Measurements from ENCODE around the gene IP6K2. TPM values are rescaled to one million over a fixed set of nuclear protein-coding genes. Genes with fewer than 3 reads are reported as not detected.

Gene IP6K2
- total and polyA plus RNA-seq, 10 of the 15 experiments (the other 5 are each of a cell fraction or from before 2014, with no cell fraction given): 25.8 to 95.9 (median 69.0) TPM

- TF ChIP-seq, protein P1, sequence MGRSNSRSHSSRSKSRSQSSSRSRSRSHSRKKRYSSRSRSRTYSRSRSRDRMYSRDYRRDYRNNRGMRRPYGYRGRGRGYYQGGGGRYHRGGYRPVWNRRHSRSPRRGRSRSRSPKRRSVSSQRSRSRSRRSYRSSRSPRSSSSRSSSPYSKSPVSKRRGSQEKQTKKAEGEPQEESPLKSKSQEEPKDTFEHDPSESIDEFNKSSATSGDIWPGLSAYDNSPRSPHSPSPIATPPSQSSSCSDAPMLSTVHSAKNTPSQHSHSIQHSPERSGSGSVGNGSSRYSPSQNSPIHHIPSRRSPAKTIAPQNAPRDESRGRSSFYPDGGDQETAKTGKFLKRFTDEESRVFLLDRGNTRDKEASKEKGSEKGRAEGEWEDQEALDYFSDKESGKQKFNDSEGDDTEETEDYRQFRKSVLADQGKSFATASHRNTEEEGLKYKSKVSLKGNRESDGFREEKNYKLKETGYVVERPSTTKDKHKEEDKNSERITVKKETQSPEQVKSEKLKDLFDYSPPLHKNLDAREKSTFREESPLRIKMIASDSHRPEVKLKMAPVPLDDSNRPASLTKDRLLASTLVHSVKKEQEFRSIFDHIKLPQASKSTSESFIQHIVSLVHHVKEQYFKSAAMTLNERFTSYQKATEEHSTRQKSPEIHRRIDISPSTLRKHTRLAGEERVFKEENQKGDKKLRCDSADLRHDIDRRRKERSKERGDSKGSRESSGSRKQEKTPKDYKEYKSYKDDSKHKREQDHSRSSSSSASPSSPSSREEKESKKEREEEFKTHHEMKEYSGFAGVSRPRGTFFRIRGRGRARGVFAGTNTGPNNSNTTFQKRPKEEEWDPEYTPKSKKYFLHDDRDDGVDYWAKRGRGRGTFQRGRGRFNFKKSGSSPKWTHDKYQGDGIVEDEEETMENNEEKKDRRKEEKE (IDR thresholded peaks at IDR 0.05): no peak
- TF ChIP-seq, protein P2, sequence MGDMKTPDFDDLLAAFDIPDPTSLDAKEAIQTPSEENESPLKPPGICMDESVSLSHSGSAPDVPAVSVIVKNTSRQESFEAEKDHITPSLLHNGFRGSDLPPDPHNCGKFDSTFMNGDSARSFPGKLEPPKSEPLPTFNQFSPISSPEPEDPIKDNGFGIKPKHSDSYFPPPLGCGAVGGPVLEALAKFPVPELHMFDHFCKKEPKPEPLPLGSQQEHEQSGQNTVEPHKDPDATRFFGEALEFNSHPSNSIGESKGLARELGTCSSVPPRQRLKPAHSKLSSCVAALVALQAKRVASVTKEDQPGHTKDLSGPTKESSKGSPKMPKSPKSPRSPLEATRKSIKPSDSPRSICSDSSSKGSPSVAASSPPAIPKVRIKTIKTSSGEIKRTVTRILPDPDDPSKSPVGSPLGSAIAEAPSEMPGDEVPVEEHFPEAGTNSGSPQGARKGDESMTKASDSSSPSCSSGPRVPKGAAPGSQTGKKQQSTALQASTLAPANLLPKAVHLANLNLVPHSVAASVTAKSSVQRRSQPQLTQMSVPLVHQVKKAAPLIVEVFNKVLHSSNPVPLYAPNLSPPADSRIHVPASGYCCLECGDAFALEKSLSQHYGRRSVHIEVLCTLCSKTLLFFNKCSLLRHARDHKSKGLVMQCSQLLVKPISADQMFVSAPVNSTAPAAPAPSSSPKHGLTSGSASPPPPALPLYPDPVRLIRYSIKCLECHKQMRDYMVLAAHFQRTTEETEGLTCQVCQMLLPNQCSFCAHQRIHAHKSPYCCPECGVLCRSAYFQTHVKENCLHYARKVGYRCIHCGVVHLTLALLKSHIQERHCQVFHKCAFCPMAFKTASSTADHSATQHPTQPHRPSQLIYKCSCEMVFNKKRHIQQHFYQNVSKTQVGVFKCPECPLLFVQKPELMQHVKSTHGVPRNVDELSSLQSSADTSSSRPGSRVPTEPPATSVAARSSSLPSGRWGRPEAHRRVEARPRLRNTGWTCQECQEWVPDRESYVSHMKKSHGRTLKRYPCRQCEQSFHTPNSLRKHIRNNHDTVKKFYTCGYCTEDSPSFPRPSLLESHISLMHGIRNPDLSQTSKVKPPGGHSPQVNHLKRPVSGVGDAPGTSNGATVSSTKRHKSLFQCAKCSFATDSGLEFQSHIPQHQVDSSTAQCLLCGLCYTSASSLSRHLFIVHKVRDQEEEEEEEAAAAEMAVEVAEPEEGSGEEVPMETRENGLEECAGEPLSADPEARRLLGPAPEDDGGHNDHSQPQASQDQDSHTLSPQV (IDR thresholded peaks at IDR 0.05): no peak
- TF ChIP-seq BHLHE40 (IDR thresholded peaks at IDR 0.05; ENCODE audit: borderline replicate concordance in 1 of 2, low read depth in 2 of 2, low read length in 1 of 2) (peak in 1 of 2 experiments; percentile 52; a peak in 3 of 4 replicates), HDAC6 (IDR thresholded peaks at IDR 0.05; ENCODE audit: unreplicated experiment) (no peak), IRF4 (IDR thresholded peaks at IDR 0.05; ENCODE audit: low read depth, low read length) (0 out of 2 replicates have a peak, but pooled peaks have one; percentile 46), NKRF (conservative IDR thresholded peaks at IDR 0.05) (peak; percentile 98), MYB (IDR thresholded peaks at IDR 0.05; ENCODE audit: borderline replicate concordance, low read depth, low read length) (no peak), RUNX3 (IDR thresholded peaks at IDR 0.05; ENCODE audit: low read length) (no peak), SMC3 (IDR thresholded peaks at IDR 0.05; ENCODE audit: borderline replicate concordance, low read length) (no peak), MEF2B (IDR thresholded peaks at IDR 0.05; ENCODE audit: partially characterized antibody, poor library complexity, severe bottlenecking) (peak; percentile 38), RFX5 (IDR thresholded peaks at IDR 0.05; ENCODE audit: low read depth, low read length) (no peak), TAF1 (IDR thresholded peaks at IDR 0.05; ENCODE audit: borderline replicate concordance, low read depth, low read length) (no peak), STAT3 (IDR thresholded peaks at IDR 0.05; ENCODE audit: low read depth, low read length) (no peak), NFXL1 (IDR thresholded peaks at IDR 0.05; ENCODE audit: borderline replicate concordance) (no peak), IKZF2 (IDR thresholded peaks at IDR 0.05) (no peak), SP1 (IDR thresholded peaks at IDR 0.05; ENCODE audit: low read depth, low read length) (no peak)
- TF ChIP-seq, protein P3, sequence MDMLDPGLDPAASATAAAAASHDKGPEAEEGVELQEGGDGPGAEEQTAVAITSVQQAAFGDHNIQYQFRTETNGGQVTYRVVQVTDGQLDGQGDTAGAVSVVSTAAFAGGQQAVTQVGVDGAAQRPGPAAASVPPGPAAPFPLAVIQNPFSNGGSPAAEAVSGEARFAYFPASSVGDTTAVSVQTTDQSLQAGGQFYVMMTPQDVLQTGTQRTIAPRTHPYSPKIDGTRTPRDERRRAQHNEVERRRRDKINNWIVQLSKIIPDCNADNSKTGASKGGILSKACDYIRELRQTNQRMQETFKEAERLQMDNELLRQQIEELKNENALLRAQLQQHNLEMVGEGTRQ (IDR thresholded peaks at IDR 0.05; ENCODE audit: borderline replicate concordance, low read depth, low read length): no peak
- TF ChIP-seq, protein P4, sequence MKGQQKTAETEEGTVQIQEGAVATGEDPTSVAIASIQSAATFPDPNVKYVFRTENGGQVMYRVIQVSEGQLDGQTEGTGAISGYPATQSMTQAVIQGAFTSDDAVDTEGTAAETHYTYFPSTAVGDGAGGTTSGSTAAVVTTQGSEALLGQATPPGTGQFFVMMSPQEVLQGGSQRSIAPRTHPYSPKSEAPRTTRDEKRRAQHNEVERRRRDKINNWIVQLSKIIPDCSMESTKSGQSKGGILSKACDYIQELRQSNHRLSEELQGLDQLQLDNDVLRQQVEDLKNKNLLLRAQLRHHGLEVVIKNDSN (IDR thresholded peaks at IDR 0.05; ENCODE audit: borderline replicate concordance, extremely low read length, insufficient read depth, low read depth, low read length): no peak
Measured at GRCh38 chr3:48661501-48662144, 55.4 kb downstream of the IP6K2 start (continued).

Measured in GM12878 (cell line).